Measurements from ENCODE around the gene ADCY3.

The ADCY3 gene

GRCh38 chr2:24926602-24927252 is 6.7 kb upstream of the ADCY3 start:
- DNase-seq (ENCODE audit: extremely low read depth in 1 of 2, low read depth in 1 of 2) = no peak

GRCh38 chr2:24926220-24926601 is 6.2 kb upstream of the ADCY3 start:
- no peak for DNase-seq (ENCODE audit: extremely low read depth in 1 of 2, low read depth in 1 of 2)

GRCh38 chr2:24925815-24926214 is 5.8 kb upstream of the ADCY3 start:
- no peak for DNase-seq (ENCODE audit: extremely low read depth in 1 of 2, low read depth in 1 of 2)

GRCh38 chr2:24924732-24925131 is 4.7 kb upstream of the ADCY3 start:
- DNase-seq (ENCODE audit: extremely low read depth in 1 of 2, low read depth in 1 of 2) = no peak

GRCh38 chr2:24924266-24924665 is 4.2 kb upstream of the ADCY3 start:
- no peak for DNase-seq (ENCODE audit: extremely low read depth in 1 of 2, low read depth in 1 of 2)

GRCh38 chr2:24923106-24923505 is 3.1 kb upstream of the ADCY3 start:
- no peak for DNase-seq (ENCODE audit: extremely low read depth in 1 of 2, low read depth in 1 of 2)

GRCh38 chr2:24922556-24922955 is 2.5 kb upstream of the ADCY3 start:
- no peak for DNase-seq (ENCODE audit: extremely low read depth in 1 of 2, low read depth in 1 of 2)

- no peak for DNase-seq (ENCODE audit: extremely low read depth in 1 of 2, low read depth in 1 of 2)
These were observed 888 bp upstream of the ADCY3 start for GRCh38 chr2:24920809-24921441.

- DNase-seq (ENCODE audit: extremely low read depth in 1 of 2, low read depth in 1 of 2) = no peak
These were observed 435 bp downstream of the ADCY3 start for GRCh38 chr2:24919506-24920097.

GRCh38 chr2:24919037-24919505 is 966 bp downstream of the ADCY3 start:
- peak; percentile 18 to 28 for DNase-seq (ENCODE audit: extremely low read depth in 1 of 2, low read depth in 1 of 2)

- no peak for DNase-seq (ENCODE audit: extremely low read depth in 1 of 2, low read depth in 1 of 2)
These were observed 1.6 kb downstream of the ADCY3 start for GRCh38 chr2:24918326-24919036.

- DNase-seq (ENCODE audit: extremely low read depth in 1 of 2, low read depth in 1 of 2) = no peak
These were observed 2.2 kb downstream of the ADCY3 start for GRCh38 chr2:24917731-24918325.

GRCh38 chr2:24917086-24917485 is 3.0 kb downstream of the ADCY3 start:
- no peak for DNase-seq (ENCODE audit: extremely low read depth in 1 of 2, low read depth in 1 of 2)

GRCh38 chr2:24915796-24916195 is 4.2 kb downstream of the ADCY3 start:
- DNase-seq (ENCODE audit: extremely low read depth in 1 of 2, low read depth in 1 of 2) = no peak

- DNase-seq (ENCODE audit: extremely low read depth in 1 of 2, low read depth in 1 of 2) = no peak
These were observed 4.9 kb downstream of the ADCY3 start for GRCh38 chr2:24915175-24915574.

- DNase-seq (ENCODE audit: extremely low read depth in 1 of 2, low read depth in 1 of 2) = no peak
These were observed 5.3 kb downstream of the ADCY3 start for GRCh38 chr2:24914713-24915112.

- no peak for DNase-seq (ENCODE audit: extremely low read depth in 1 of 2, low read depth in 1 of 2)
These were observed 6.1 kb downstream of the ADCY3 start for GRCh38 chr2:24913911-24914310.

- DNase-seq (ENCODE audit: extremely low read depth in 1 of 2, low read depth in 1 of 2) = no peak
These were observed 7.1 kb downstream of the ADCY3 start for GRCh38 chr2:24912986-24913385.

- DNase-seq (ENCODE audit: extremely low read depth in 1 of 2, low read depth in 1 of 2) = no peak
These were observed 7.5 kb downstream of the ADCY3 start for GRCh38 chr2:24912523-24912922.

- DNase-seq (ENCODE audit: extremely low read depth in 1 of 2, low read depth in 1 of 2) = no peak
These were observed 9.8 kb downstream of the ADCY3 start for GRCh38 chr2:24910245-24910644.

GRCh38 chr2:24909555-24910177 is 10.4 kb downstream of the ADCY3 start:
- no peak for DNase-seq (ENCODE audit: extremely low read depth in 1 of 2, low read depth in 1 of 2)
